Calu3 (cell line): ENCODE data around the gene TBC1D19. TPM values are rescaled to one million over a fixed set of nuclear protein-coding genes. Genes with fewer than 3 reads are reported as not detected.

Source experiments
- BruUV-seq: library from RNA; stranded (reverse); fragments of 400-500 nt; replicated peaks from 2 replicates; lab custom pipeline; 2021; lab: Mats Ljungman, UMichigan
- CTCF ChIA-PET: fragments of 300-600 bp; sonication (Branson Sonifier 250); formaldehyde crosslinking; loops from one replicate; lab custom pipeline; 2022; ENCODE audit warnings: antibody characterized with exemption; lab: Charles Lee
- DNase-seq: peaks from one replicate; pipeline ENCODE4 v3.0.0; 2022
- H3K27ac Mint-ChIP-seq: one replicate; pipeline ENCODE4 v1.8.0; 2022; ENCODE audit warnings: mixed read lengths; ENCODE audit not compliant: unreplicated experiment
- H3K27me3 Mint-ChIP-seq: one replicate; pipeline ENCODE4 v1.8.0; 2022; ENCODE audit warnings: mixed read lengths; ENCODE audit not compliant: unreplicated experiment
- H3K36me3 Mint-ChIP-seq: one replicate; pipeline ENCODE4 v1.8.0; 2022; ENCODE audit warnings: mild to moderate bottlenecking, moderate library complexity, mixed read lengths; ENCODE audit not compliant: insufficient read depth, unreplicated experiment
- H3K4me1 Mint-ChIP-seq: one replicate; pipeline ENCODE4 v1.8.0; 2022; ENCODE audit warnings: mild to moderate bottlenecking, low read depth, mixed read lengths; ENCODE audit not compliant: unreplicated experiment
- H3K4me3 Mint-ChIP-seq: one replicate; pipeline ENCODE4 v1.8.0; 2022; ENCODE audit warnings: mild to moderate bottlenecking, low read depth, moderate library complexity, mixed read lengths; ENCODE audit not compliant: unreplicated experiment
- H3K9me3 Mint-ChIP-seq: one replicate; pipeline ENCODE4 v1.8.0; 2022; ENCODE audit warnings: low read depth, mixed read lengths; ENCODE audit not compliant: unreplicated experiment
- CTCF ChIP-seq: fragments of 200-600 bp; IDR thresholded peaks from one replicate; pipeline ENCODE4 v1.8.0; 2022; ENCODE audit warnings: antibody characterized with exemption; ENCODE audit not compliant: unreplicated experiment
- intact Hi-C: fragments of 100-400 bp; cut with micrococcal nuclease; formaldehyde crosslinking; loops from one replicate; pipeline ENCODE4 v1.10.0; 2022; ENCODE audit not compliant: unreplicated experiment
- total RNA-seq: library from RNA; stranded (reverse); gene quantifications from 2 replicates; pipeline ENCODE4 v1.2.3, GENCODE V29; 2022

TBC1D19 gene
- total RNA-seq, 1 experiment from 2014 or later, result 5.5 TPM

- H3K4me3 Mint-ChIP-seq, result no peak overlapping the region
Measured at GRCh38 chr4:26796081-26796480, 212.2 kb downstream of the TBC1D19 start.

DNA sequence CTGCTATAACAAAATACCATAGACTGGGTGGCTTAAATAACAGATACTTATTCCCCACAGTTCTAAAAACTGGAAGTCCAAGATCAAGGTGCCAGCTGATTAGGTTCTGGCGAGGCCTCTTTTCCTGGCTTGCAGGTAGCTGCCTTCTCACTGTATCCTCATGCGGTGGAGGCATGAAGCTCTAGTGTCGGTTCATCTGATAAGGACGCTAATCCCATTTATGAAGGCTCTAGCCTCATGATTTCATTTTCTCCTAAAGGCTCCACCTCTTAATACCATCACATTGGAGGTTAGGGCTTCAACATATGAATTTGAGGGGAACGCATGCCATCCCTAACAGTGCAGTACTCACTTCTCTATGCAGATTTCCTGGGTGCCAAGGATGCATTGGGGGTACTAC, 218.9 kb downstream of the TBC1D19 start:
- BruUV-seq, result no TSS peak
- no peak overlapping the region for H3K27ac Mint-ChIP-seq
- no peaks in the 10 kb centered on the region for H3K9me3 Mint-ChIP-seq
- no peak for TF ChIP-seq CTCF
- H3K4me3 Mint-ChIP-seq, result no peak overlapping the region
- H3K4me1 Mint-ChIP-seq, result no peaks in the 10 kb centered on the region
- H3K27me3 Mint-ChIP-seq, result no peaks in the 10 kb centered on the region
- DNase-seq, result no peak
- H3K36me3 Mint-ChIP-seq, result no peaks in the 10 kb centered on the region
- intact Hi-C loops, result no loop called here
- CTCF ChIA-PET, result interaction anchor here (0.6 kb wide), 1 partner anchor 60 kb away, joined by 3 read pairs; no protein-coding TSS in a partner anchor

More at GRCh38 chr4:26796081-26796480, 212.2 kb downstream of the TBC1D19 start:
- Mint-ChIP-seq H3K27ac (no peak overlapping the region), H3K27me3 (no peaks in the 10 kb centered on the region), H3K36me3 (no peaks in the 10 kb centered on the region), H3K4me1 (no peaks in the 10 kb centered on the region), H3K9me3 (no peaks in the 10 kb centered on the region)
- DNase-seq, result no peak
- CTCF ChIA-PET, result no interaction called here
- intact Hi-C loops, result no loop called here
- no TSS peak for BruUV-seq
- TF ChIP-seq CTCF, result no peak

GRCh38 chr4:26803211-26803861, 219.5 kb downstream of the TBC1D19 start:
- no peak overlapping the region for H3K4me3 Mint-ChIP-seq
- CTCF ChIA-PET, result interaction anchor here (0.6 kb wide), 1 partner anchor 59 kb away, joined by 3 read pairs; no protein-coding TSS in a partner anchor
- H3K36me3 Mint-ChIP-seq, result no peaks in the 10 kb centered on the region
- no peaks in the 10 kb centered on the region for H3K4me1 Mint-ChIP-seq
- H3K9me3 Mint-ChIP-seq, result no peaks in the 10 kb centered on the region
- TF ChIP-seq CTCF, result no peak
- BruUV-seq, result no TSS peak
- no peak for DNase-seq
- no peak overlapping the region for H3K27ac Mint-ChIP-seq
- no peaks in the 10 kb centered on the region for H3K27me3 Mint-ChIP-seq
- intact Hi-C loops, result no loop called here

- no TSS peak for BruUV-seq
- no peak for TF ChIP-seq CTCF
- no peaks in the 10 kb centered on the region for H3K27me3 Mint-ChIP-seq
- no peaks in the 10 kb centered on the region for H3K36me3 Mint-ChIP-seq
- H3K9me3 Mint-ChIP-seq, result no peaks in the 10 kb centered on the region
- CTCF ChIA-PET, result no interaction called here
- no peak overlapping the region for H3K27ac Mint-ChIP-seq
- intact Hi-C loops, result no loop called here
- no peaks in the 10 kb centered on the region for H3K4me1 Mint-ChIP-seq
- H3K4me3 Mint-ChIP-seq, result no peak overlapping the region
- DNase-seq, result no peak
Measured at GRCh38 chr4:26804451-26804850, 220.6 kb downstream of the TBC1D19 start.
